IPS-18a (cell line): ENCODE results near the gene ZNF324B.
"Not testable (repeated sequence)": the region's sequence is repeated elsewhere in the genome, so short reads cannot be mapped to it uniquely, and the experiment has no call there.

Experiments
- H3K27ac ChIP-seq: one replicate; pipeline ENCODE4 v1.5.1; 2013; ENCODE audit warnings: low read length
- H3K27me3 ChIP-seq: one replicate; pipeline ENCODE4 v1.6.1; 2013; ENCODE audit warnings: mild to moderate bottlenecking, low read length; ENCODE audit not compliant: control insufficient read depth, insufficient read depth
- H3K36me3 ChIP-seq: one replicate; pipeline ENCODE4 v1.6.1; 2013; ENCODE audit warnings: low read depth, low read length; ENCODE audit not compliant: control insufficient read depth
- H3K4me1 ChIP-seq: one replicate; pipeline ENCODE4 v1.6.1; 2013; ENCODE audit warnings: low read depth, low read length; ENCODE audit not compliant: control insufficient read depth
- H3K4me3 ChIP-seq: one replicate; pipeline ENCODE4 v1.5.1; 2013; ENCODE audit warnings: low read length
- H3K9ac ChIP-seq: one replicate; pipeline ENCODE4 v1.6.1; 2013; ENCODE audit warnings: mild to moderate bottlenecking, low read length, moderate library complexity
- H3K9me3 ChIP-seq: one replicate; pipeline ENCODE4 v1.6.1; 2013; ENCODE audit warnings: low read depth, low read length; ENCODE audit not compliant: control insufficient read depth

Gene ZNF324B

GRCh38 chr19:58451358-58452101, at the start of gene ZNF324B:
ZNF324B (plus strand) TSS chr19:58451622; CDS start chr19:58453702, 2,080 bp downstream.
- Histone ChIP-seq H3K9ac (peak within 1 kb of the TSS; percentile 7), H3K4me1 (peaks cover 3% of the 10 kb centered on the region), H3K27ac (no peak within 1 kb of the TSS), H3K36me3 (no peaks in the 10 kb centered on the region), H3K4me3 (peak within 1 kb of the TSS; percentile 67), H3K27me3 (peaks cover 26% of the 10 kb centered on the region), H3K9me3 (peaks cover 3% of the 10 kb centered on the region)

GRCh38 chr19:58401840-58402421, 49.5 kb upstream of the ZNF324B start:
- peaks cover 6% of the 10 kb centered on the region for H3K27me3 ChIP-seq
- peak overlapping the region; percentile 80 for H3K4me3 ChIP-seq
- no peaks in the 10 kb centered on the region for H3K9me3 ChIP-seq
- no peak overlapping the region for H3K27ac ChIP-seq
- H3K4me1 ChIP-seq: peaks cover 8% of the 10 kb centered on the region
- H3K9ac ChIP-seq: peak overlapping the region; percentile 81
- H3K36me3 ChIP-seq: no peaks in the 10 kb centered on the region

GRCh38 chr19:58403920-58404478, 47.4 kb upstream of the ZNF324B start:
- not testable (repeated sequence) for H3K9ac ChIP-seq

GRCh38 chr19:58406818-58407657, 44.4 kb upstream of the ZNF324B start:
- H3K36me3 ChIP-seq: no peaks in the 10 kb centered on the region
- peaks cover 6% of the 10 kb centered on the region for H3K27me3 ChIP-seq
- H3K9me3 ChIP-seq: no peaks in the 10 kb centered on the region
- H3K27ac ChIP-seq: no peak overlapping the region
- no peak overlapping the region for H3K9ac ChIP-seq
- peaks cover 4% of the 10 kb centered on the region for H3K4me1 ChIP-seq
- H3K4me3 ChIP-seq: peak overlapping the region; percentile 85

More at GRCh38 chr19:58403920-58404478, 47.4 kb upstream of the ZNF324B start:
- not testable (repeated sequence) for H3K27me3 ChIP-seq, H3K4me3 ChIP-seq, H3K9me3 ChIP-seq, H3K27ac ChIP-seq, H3K36me3 ChIP-seq
- H3K4me1 ChIP-seq: peaks cover 12% of the 10 kb centered on the region

- Histone ChIP-seq H3K4me1 (peaks cover 4% of the 10 kb centered on the region), H3K36me3 (no peaks in the 10 kb centered on the region), H3K9ac (peak overlapping the region; percentile 84), H3K4me3 (peak overlapping the region; percentile 85), H3K27me3 (peaks cover 6% of the 10 kb centered on the region), H3K27ac (peak overlapping the region; percentile 49), H3K9me3 (no peaks in the 10 kb centered on the region)
Measured at GRCh38 chr19:58407658-58408151, 43.7 kb upstream of the ZNF324B start.

- Histone ChIP-seq H3K4me1 (peaks cover 4% of the 10 kb centered on the region), H3K36me3 (no peaks in the 10 kb centered on the region), H3K27me3 (peaks cover 6% of the 10 kb centered on the region), H3K27ac (peak within 1 kb of the TSS; percentile 49), H3K9ac (peak within 1 kb of the TSS; percentile 84), H3K9me3 (no peaks in the 10 kb centered on the region), H3K4me3 (peak within 1 kb of the TSS; percentile 85)
Measured at GRCh38 chr19:58408152-58409009, 43.0 kb upstream of the ZNF324B start, which contains the start of gene ZNF584. ZNF584 (plus strand) TSS chr19:58408649; CDS start chr19:58409148, 499 bp downstream.

GRCh38 chr19:58409010-58409790, 42.2 kb upstream of the ZNF324B start:
- Histone ChIP-seq H3K9me3 (no peaks in the 10 kb centered on the region), H3K4me3 (peak overlapping the region; percentile 85), H3K27ac (no peak overlapping the region), H3K27me3 (peaks cover 6% of the 10 kb centered on the region), H3K9ac (peak overlapping the region; percentile 20), H3K4me1 (peaks cover 4% of the 10 kb centered on the region), H3K36me3 (no peaks in the 10 kb centered on the region)

GRCh38 chr19:58416604-58417003, 34.8 kb upstream of the ZNF324B start:
- Histone ChIP-seq H3K9ac (no peak overlapping the region), H3K27ac (no peak overlapping the region), H3K9me3 (no peaks in the 10 kb centered on the region)

GRCh38 chr19:58417071-58417470, 34.4 kb upstream of the ZNF324B start:
- Histone ChIP-seq H3K36me3 (peaks cover 9% of the 10 kb centered on the region), H3K4me3 (no peak overlapping the region), H3K27me3 (no peaks in the 10 kb centered on the region), H3K27ac (no peak overlapping the region), H3K9me3 (no peaks in the 10 kb centered on the region), H3K9ac (no peak overlapping the region), H3K4me1 (no peaks in the 10 kb centered on the region)

More at GRCh38 chr19:58416604-58417003, 34.8 kb upstream of the ZNF324B start:
- H3K27me3 ChIP-seq: no peaks in the 10 kb centered on the region
- H3K4me3 ChIP-seq: no peak overlapping the region
- peaks cover 9% of the 10 kb centered on the region for H3K36me3 ChIP-seq
- no peaks in the 10 kb centered on the region for H3K4me1 ChIP-seq

GRCh38 chr19:58428617-58429016, 22.8 kb upstream of the ZNF324B start:
- Histone ChIP-seq H3K4me1 (no peaks in the 10 kb centered on the region), H3K9me3 (peaks cover 60% of the 10 kb centered on the region), H3K9ac (no peak overlapping the region), H3K4me3 (no peak overlapping the region), H3K27ac (no peak overlapping the region), H3K36me3 (peaks cover 12% of the 10 kb centered on the region), H3K27me3 (no peaks in the 10 kb centered on the region)
